NOMO-1 treated with DMSO at 0.1 percent for 48 hours (cell line): ENCODE measurements around the gene PRPF40A.

ENCODE experiments used
- DNase-seq: peaks from one replicate; lab custom pipeline; 2025; ENCODE audit not compliant: unreplicated experiment; lab: John Stamatoyannopoulos, UW

PRPF40A gene

GRCh38 chr2:152718076-152718908 lies 1.0 kb upstream of the PRPF40A start, which contains the start of gene ARL6IP6:
Gene ARL6IP6, plus strand, starts transcription at chr2:152718620. Its CDS starts 5 bp downstream, at chr2:152718625.
- DNase-seq = peak; percentile 90

- DNase-seq = peak; percentile 68
These were observed 445 bp downstream of the PRPF40A start for GRCh38 chr2:152716805-152717227.

GRCh38 chr2:152715854-152716428 lies 1.3 kb downstream of the PRPF40A start:
- peak; percentile 45 for DNase-seq

- no peak for DNase-seq
These were observed 2.1 kb downstream of the PRPF40A start for GRCh38 chr2:152715112-152715511.

- DNase-seq = no peak
These were observed 6.5 kb downstream of the PRPF40A start for GRCh38 chr2:152710713-152711112.

GRCh38 chr2:152708742-152709141 lies 8.5 kb downstream of the PRPF40A start:
- no peak for DNase-seq

- DNase-seq = no peak
These were observed 10.7 kb downstream of the PRPF40A start for GRCh38 chr2:152706477-152707021.

- no peak for DNase-seq
These were observed 16.1 kb downstream of the PRPF40A start for GRCh38 chr2:152701198-152701597.

GRCh38 chr2:152696476-152696875 lies 20.8 kb downstream of the PRPF40A start:
- no peak for DNase-seq

GRCh38 chr2:152695763-152696162 lies 21.5 kb downstream of the PRPF40A start:
- DNase-seq = no peak

- no peak for DNase-seq
These were observed 23.1 kb downstream of the PRPF40A start for GRCh38 chr2:152694161-152694661.

GRCh38 chr2:152693033-152693432 lies 24.2 kb downstream of the PRPF40A start:
- DNase-seq = no peak

GRCh38 chr2:152686321-152686720 lies 30.9 kb downstream of the PRPF40A start:
- no peak for DNase-seq

- no peak for DNase-seq
These were observed 33.9 kb downstream of the PRPF40A start for GRCh38 chr2:152683400-152683799.

GRCh38 chr2:152682663-152683062 lies 34.6 kb downstream of the PRPF40A start:
- no peak for DNase-seq

- no peak for DNase-seq
These were observed 38.5 kb downstream of the PRPF40A start for GRCh38 chr2:152678808-152679207.

GRCh38 chr2:152676461-152676860 lies 40.8 kb downstream of the PRPF40A start:
- no peak for DNase-seq

- DNase-seq = no peak
These were observed 42.9 kb downstream of the PRPF40A start for GRCh38 chr2:152674334-152674733.

- DNase-seq = no peak
These were observed 52.5 kb downstream of the PRPF40A start for GRCh38 chr2:152664725-152665124.

GRCh38 chr2:152661076-152661475 lies 56.2 kb downstream of the PRPF40A start:
- DNase-seq = no peak

- DNase-seq = no peak
These were observed 59.0 kb downstream of the PRPF40A start for GRCh38 chr2:152658221-152658620.

- DNase-seq = no peak
These were observed 60.2 kb downstream of the PRPF40A start for GRCh38 chr2:152657043-152657442.
